Transverse colon (tissue), 4 donors: Measurements from ENCODE around the gene NEK6. TPM values are rescaled to one million over a fixed set of nuclear protein-coding genes. Genes with fewer than 3 reads are reported as not detected.

Experiments used
- DNase-seq: peaks from one replicate; pipeline ENCODE4 v3.0.0-alpha.2; 2019
- H3K27ac ChIP-seq, 4 donors: fragments of 200-600 bp; sonication (generic); 2 replicates each; pipeline ENCODE4 v1.5.1; 2016 to 2018; ENCODE audit warnings: inconsistent platforms in 4 of 4
- H3K27me3 ChIP-seq: fragments of 200-600 bp; sonication (generic); 2 replicates; pipeline ENCODE4 v1.5.1; 2017; ENCODE audit warnings: inconsistent platforms
- H3K36me3 ChIP-seq, 4 donors: fragments of 200-600 bp; sonication (generic); 2 replicates each; pipeline ENCODE4 v1.5.1; 2017 to 2019; ENCODE audit warnings: inconsistent platforms in 4 of 4
- H3K4me1 ChIP-seq, 4 donors: fragments of 200-600 bp; sonication (generic); 2 replicates each; pipeline ENCODE4 v1.5.1; 2017 to 2020; ENCODE audit warnings: inconsistent platforms in 4 of 4
- H3K4me3 ChIP-seq, 4 donors: fragments of 200-600 bp; sonication (generic); 1 replicate in 1 of 4; 2 replicates in 3 of 4; pipeline versions ENCODE4 v1.5.1 to v1.6.1; 2017 to 2019; ENCODE audit warnings: inconsistent platforms in 4 of 4
- H3K9me3 ChIP-seq, 2 donors: fragments of 200-600 bp; sonication (generic); 2 replicates each; pipeline ENCODE4 v1.5.1; 2017 to 2019; ENCODE audit warnings: inconsistent platforms in 2 of 2
- EP300 ChIP-seq: sonication (generic); formaldehyde crosslinking; IDR thresholded peaks from one replicate; pipeline ENCODE4 v1.6.1; 2017; ENCODE audit warnings: antibody characterized with exemption, low read depth
- POLR2A ChIP-seq: fragments of 450-650 bp; IDR thresholded peaks from one replicate; pipeline ENCODE4 v1.6.1; 2016; ENCODE audit warnings: antibody characterized with exemption, mild to moderate bottlenecking, moderate library complexity
- POLR2AphosphoS5 ChIP-seq, 3 donors: sonication (generic); formaldehyde crosslinking; IDR thresholded peaks; one replicate each; pipeline ENCODE4 v1.6.1; 2016; ENCODE audit warnings: antibody characterized with exemption in 3 of 3
- WGBS, 2 donors: methylation state at CpG; one replicate each; pipeline ENCODE4 v1.1.5; 2018; ENCODE audit warnings: low coverage in 1 of 2; 5-methylcytosine and 5-hydroxymethylcytosine counted together
- in situ Hi-C, 4 donors: fragments of 200-750 bp; cut with MboI; loops; one replicate each; pipeline versions ENCODE4 v1.15.0 to v1.15.1; 2017; ENCODE audit warnings: low sequenced_read_pairs in 3 of 4, low pct_ligation_motif_present in 1 of 4, low pct_unique_long_range_greater_than_20kb in 1 of 4
- intact Hi-C: fragments of 100-400 bp; cut with DNase I; formaldehyde crosslinking; loops from one replicate; pipeline ENCODE4 v1.15.1; 2023; ENCODE audit warnings: low total_unique reads
- total RNA-seq, 4 donors: library from RNA; depleted of rRNA; stranded (reverse); fragments of >200 nt; gene quantifications; one replicate each; pipeline ENCODE4 v1.1.0, GENCODE V29; 2016
- TF ChIP-seq, protein P1 (sequence below), 5 experiments: fragments of 200-600 bp in 3 of 5; fragments of 450-650 bp in 2 of 5; sonication (generic) in 3 of 5; IDR thresholded peaks; 1 replicate in 2 of 5; 2 replicates in 3 of 5; pipeline ENCODE4 v1.5.1; 2016 to 2017; ENCODE audit warnings: antibody characterized with exemption in 5 of 5, inconsistent platforms in 3 of 5, mild to moderate bottlenecking in 2 of 5, moderate library complexity in 1 of 5

The NEK6 gene
- total RNA-seq, 4 donors from 2014 or later: 12.3 to 31.1 (median 21.6) TPM

DNA sequence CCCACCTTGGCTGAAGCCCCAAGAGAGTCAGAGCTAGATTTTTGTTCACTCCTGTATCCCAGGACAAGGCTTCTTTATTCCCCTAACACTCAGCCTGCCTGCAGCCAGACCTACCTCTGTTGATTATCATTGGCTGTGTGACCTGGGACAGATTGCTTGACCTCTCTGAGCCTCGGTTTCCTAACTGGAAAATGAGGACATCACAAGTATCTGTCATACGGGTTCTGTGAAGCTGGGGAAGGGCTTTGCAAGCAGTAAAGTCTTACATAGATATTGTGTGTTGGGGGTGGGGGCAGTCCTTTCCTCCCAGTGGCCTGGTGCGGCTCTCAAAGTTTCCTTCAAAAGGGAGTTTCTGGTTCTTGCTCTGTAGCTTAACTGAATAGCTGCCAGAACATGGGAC is 2.5 kb upstream of the NEK6 start:
- Histone ChIP-seq H3K9me3 (no peaks in the 10 kb centered on the region), H3K27ac (no peak overlapping the region), H3K27me3 (no peaks in the 10 kb centered on the region), H3K4me1 (peaks cover 0 to 25% (median 8%) of the 10 kb centered on the region in 4 donors), H3K36me3 (no peaks in the 10 kb centered on the region), H3K4me3 (no peak overlapping the region)
- in situ Hi-C loops: no loop called here
- intact Hi-C loops: no loop called here
- DNase-seq: no peak
- 89% methylated on average over 3 of the region's 3 CpGs; no CpG with 5 or more reads in 1 of the 2 donors for WGBS, 2 donors
- no peak for TF ChIP-seq POLR2AphosphoS5 (IDR thresholded peaks at IDR 0.05)
- TF ChIP-seq POLR2A: no peak
- TF ChIP-seq, protein P1, sequence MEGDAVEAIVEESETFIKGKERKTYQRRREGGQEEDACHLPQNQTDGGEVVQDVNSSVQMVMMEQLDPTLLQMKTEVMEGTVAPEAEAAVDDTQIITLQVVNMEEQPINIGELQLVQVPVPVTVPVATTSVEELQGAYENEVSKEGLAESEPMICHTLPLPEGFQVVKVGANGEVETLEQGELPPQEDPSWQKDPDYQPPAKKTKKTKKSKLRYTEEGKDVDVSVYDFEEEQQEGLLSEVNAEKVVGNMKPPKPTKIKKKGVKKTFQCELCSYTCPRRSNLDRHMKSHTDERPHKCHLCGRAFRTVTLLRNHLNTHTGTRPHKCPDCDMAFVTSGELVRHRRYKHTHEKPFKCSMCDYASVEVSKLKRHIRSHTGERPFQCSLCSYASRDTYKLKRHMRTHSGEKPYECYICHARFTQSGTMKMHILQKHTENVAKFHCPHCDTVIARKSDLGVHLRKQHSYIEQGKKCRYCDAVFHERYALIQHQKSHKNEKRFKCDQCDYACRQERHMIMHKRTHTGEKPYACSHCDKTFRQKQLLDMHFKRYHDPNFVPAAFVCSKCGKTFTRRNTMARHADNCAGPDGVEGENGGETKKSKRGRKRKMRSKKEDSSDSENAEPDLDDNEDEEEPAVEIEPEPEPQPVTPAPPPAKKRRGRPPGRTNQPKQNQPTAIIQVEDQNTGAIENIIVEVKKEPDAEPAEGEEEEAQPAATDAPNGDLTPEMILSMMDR (IDR thresholded peaks at IDR 0.05): no peak
- TF ChIP-seq EP300: no peak

DNA sequence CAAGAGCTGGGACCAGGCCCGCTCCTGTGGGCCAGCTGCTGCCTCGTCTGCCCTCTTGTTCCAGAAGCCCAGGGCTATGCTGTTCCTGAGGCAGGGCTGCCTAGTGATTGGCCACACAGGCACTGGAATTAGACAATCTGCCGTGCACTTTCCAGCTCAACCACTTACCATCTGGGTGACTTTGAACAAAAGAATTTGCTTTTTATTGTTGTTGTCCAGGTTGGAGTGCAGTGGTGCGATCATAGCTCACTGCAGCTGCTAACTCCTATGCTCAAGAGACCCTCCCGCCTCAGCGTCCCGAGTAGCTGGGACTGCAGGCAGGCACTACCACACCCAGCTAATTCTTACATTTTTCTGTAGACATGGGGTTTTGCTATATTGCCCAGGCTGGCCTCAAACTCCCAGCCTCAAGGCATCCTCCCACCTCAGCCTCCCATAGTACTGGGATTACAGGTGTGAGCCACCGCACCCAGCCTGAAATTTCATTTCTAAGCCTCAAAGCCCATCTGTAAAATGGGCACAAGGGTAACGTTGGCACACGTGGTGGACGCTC is 1.2 kb upstream of the NEK6 start:
- Histone ChIP-seq H3K27ac (peak overlapping the region in 3 of 4 donors; percentile 26 to 95 (median 55)), H3K4me3 (no peak overlapping the region), H3K27me3 (no peaks in the 10 kb centered on the region), H3K4me1 (peaks cover 14 to 39% (median 22%) of the 10 kb centered on the region in 4 donors), H3K9me3 (no peaks in the 10 kb centered on the region), H3K36me3 (no peaks in the 10 kb centered on the region)
- in situ Hi-C loops (no loop called here), intact Hi-C loops (no loop called here)
- DNase-seq: peak; percentile 25
- WGBS, 2 donors: 61 to 62% methylated on average over 4 to 11 of the region's 11 CpGs
- TF ChIP-seq, protein P1 (IDR thresholded peaks at IDR 0.05): no peak
- no peak for TF ChIP-seq EP300
- TF ChIP-seq POLR2AphosphoS5 (IDR thresholded peaks at IDR 0.05): no peak
- no peak for TF ChIP-seq POLR2A

DNA sequence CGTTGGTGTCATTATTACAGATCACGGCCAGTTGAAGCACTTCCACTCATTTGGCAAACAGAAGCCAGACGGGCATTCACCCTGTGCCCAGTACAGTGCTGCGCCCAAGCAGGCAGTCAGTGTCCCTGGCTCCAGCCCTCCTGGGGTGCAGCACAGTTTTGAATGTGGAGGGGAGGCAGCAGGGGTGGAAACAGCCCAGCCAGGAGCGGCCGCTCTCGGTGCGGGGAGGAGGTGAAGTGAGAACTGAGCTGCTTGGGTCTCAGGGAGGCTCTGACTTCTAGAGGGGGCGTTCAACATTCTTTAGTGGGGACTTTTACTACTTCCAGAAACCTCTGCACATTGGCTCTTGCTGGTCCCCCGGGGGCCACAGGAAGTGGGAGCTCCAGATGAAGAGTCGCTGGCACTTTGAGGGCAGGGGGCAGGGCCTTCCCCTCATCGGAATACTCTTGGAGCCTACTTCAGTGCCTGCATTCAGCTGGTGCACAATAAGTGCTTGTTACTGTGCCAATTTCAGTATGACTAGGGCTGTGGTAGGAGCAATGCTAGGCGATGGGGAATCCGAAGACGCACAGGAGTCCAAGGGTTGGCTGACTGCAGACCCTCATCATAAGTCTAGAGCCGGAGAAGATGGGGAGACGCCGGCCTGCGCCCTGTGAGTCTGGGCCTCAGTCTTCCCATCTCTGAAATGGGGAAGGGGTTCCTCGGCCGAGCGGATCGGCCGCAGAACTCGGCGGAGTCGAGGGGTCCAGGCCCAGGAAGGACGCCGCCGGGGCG is 492 bp upstream of the NEK6 start:
- in situ Hi-C loops: no loop called here
- 53% methylated on average over 16 of the region's 31 CpGs; no CpG with 5 or more reads in 1 of the 2 donors for WGBS, 2 donors
- no peak for TF ChIP-seq EP300
- TF ChIP-seq POLR2AphosphoS5 (IDR thresholded peaks at IDR 0.05): no peak
- no peak for TF ChIP-seq POLR2A
- TF ChIP-seq, protein P1 (IDR thresholded peaks at IDR 0.05): no peak
- Histone ChIP-seq H3K27ac (peak overlapping the region; percentile 52 to 95 (median 57)), H3K9me3 (no peaks in the 10 kb centered on the region), H3K4me1 (peaks cover 14 to 45% (median 27%) of the 10 kb centered on the region in 4 donors), H3K4me3 (peak overlapping the region in 2 of 4 donors; percentile 65 to 66), H3K36me3 (no peaks in the 10 kb centered on the region), H3K27me3 (no peaks in the 10 kb centered on the region)
- peak; percentile 10 for DNase-seq
- intact Hi-C loops: no loop called here

DNA sequence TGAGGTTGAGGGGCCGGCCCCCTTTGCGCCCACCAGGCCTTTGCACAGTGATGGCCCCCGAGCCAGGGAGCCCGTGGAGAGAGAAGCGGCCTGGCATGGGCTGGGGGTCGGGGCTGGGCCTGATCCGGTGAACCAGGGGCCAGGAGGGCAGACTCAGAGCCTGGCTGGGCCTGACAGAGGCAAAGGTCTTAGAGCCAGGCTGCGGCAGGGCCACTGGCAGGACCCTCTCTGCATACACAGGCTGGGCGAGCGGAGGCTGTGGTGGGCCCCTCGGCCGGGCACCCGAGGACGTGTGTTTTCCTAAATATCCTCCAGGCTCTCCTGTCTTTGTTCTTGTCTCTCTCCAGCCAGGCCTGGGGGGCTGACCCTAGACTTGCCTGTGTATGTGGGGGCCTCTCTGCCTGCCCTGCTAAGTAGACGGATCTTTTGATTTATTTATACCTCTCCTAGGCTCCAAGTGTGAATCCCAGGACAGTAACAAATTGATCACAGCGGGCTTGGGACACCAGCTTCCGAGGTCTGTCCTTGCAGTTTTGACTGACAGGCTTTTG is 933 bp downstream of the NEK6 start:
- Histone ChIP-seq H3K9me3 (no peaks in the 10 kb centered on the region), H3K4me1 (peaks cover 17 to 59% (median 38%) of the 10 kb centered on the region in 4 donors), H3K27ac (peak overlapping the region; percentile 83 to 95 (median 92)), H3K4me3 (peak overlapping the region; percentile 55 to 84 (median 66)), H3K36me3 (no peaks in the 10 kb centered on the region), H3K27me3 (no peaks in the 10 kb centered on the region)
- in situ Hi-C loops: no loop called here
- intact Hi-C loops: no loop called here
- DNase-seq: peak; percentile 37
- no peak for TF ChIP-seq EP300
- TF ChIP-seq POLR2A: no peak
- TF ChIP-seq POLR2AphosphoS5 (IDR thresholded peaks at IDR 0.05): no peak
- TF ChIP-seq, protein P1 (IDR thresholded peaks at IDR 0.05): no peak
- WGBS, 2 donors: 7% methylated on average over 12 of the region's 17 CpGs; no CpG with 5 or more reads in 1 of the 2 donors
